SH-SY5Y (cell line): ENCODE data around the gene GIT1.

Experiments used
- GATA2 ChIP-seq: IDR thresholded peaks from 2 replicates; pipeline ENCODE4 v1.6.1; 2011; ENCODE audit warnings: mild to moderate bottlenecking, low read depth, low read length
- GATA3 ChIP-seq: IDR thresholded peaks from 2 replicates; pipeline ENCODE4 v1.6.1; 2011; ENCODE audit warnings: low read depth, mild to moderate bottlenecking, low read length, moderate library complexity

GRCh38 chr17:29625037-29625750, 35.7 kb upstream of the GIT1 start:
- no peak for TF ChIP-seq GATA2
- no peak for TF ChIP-seq GATA3
